Hepatocyte (in vitro differentiated cells): ENCODE measurements around the gene EIPR1. TPM values are rescaled to one million over a fixed set of nuclear protein-coding genes. Genes with fewer than 3 reads are reported as not detected.

ENCODE experiments used
- DNase-seq: peaks from one replicate; pipeline ENCODE4 v3.0.0-alpha.2; 2016; ENCODE audit warnings: low spot score
- H2AFZ ChIP-seq: fragments of 200-600 bp; sonication (generic); 2 replicates; pipeline ENCODE4 v1.6.0; 2016; ENCODE audit warnings: antibody characterized with exemption, mild to moderate bottlenecking
- H3K27ac ChIP-seq: fragments of 200-600 bp; sonication (generic); 2 replicates; pipeline ENCODE4 v1.5.1; 2016; ENCODE audit warnings: mild to moderate bottlenecking
- H3K27me3 ChIP-seq: fragments of 200-600 bp; sonication (generic); 2 replicates; pipeline ENCODE4 v1.6.1; 2016
- H3K36me3 ChIP-seq: fragments of 200-600 bp; sonication (generic); replicated peaks from 2 replicates; pipeline ENCODE4 v1.5.1; 2016; ENCODE audit warnings: low read depth; ENCODE audit not compliant: insufficient read depth
- H3K4me1 ChIP-seq: fragments of 200-600 bp; sonication (generic); 2 replicates; pipeline ENCODE4 v1.5.1; 2016; ENCODE audit warnings: mild to moderate bottlenecking, moderate library complexity; ENCODE audit not compliant: insufficient read depth
- H3K4me2 ChIP-seq: fragments of 200-600 bp; sonication (generic); 2 replicates; pipeline ENCODE4 v1.6.0; 2016
- H3K4me3 ChIP-seq: fragments of 200-600 bp; sonication (generic); 2 replicates; pipeline ENCODE4 v1.5.1; 2016; ENCODE audit warnings: mild to moderate bottlenecking
- H3K79me2 ChIP-seq: fragments of 200-600 bp; sonication (generic); 2 replicates; pipeline ENCODE4 v1.6.0; 2017; ENCODE audit warnings: mild to moderate bottlenecking
- H3K9me2 ChIP-seq: fragments of 200-600 bp; sonication (generic); replicated peaks from 2 replicates; pipeline ENCODE4 v1.6.0; 2017; ENCODE audit warnings: mild to moderate bottlenecking; ENCODE audit not compliant: insufficient read depth
- H3K9me3 ChIP-seq: fragments of 200-600 bp; sonication (generic); 2 replicates; pipeline ENCODE4 v1.5.1; 2016; ENCODE audit warnings: low read depth, mild to moderate bottlenecking
- H4K20me1 ChIP-seq: fragments of 200-600 bp; sonication (generic); 2 replicates; pipeline ENCODE4 v1.6.0; 2016; ENCODE audit warnings: mild to moderate bottlenecking; ENCODE audit not compliant: insufficient read depth, poor library complexity, severe bottlenecking
- EZH2 ChIP-seq: fragments of 200-600 bp; sonication (generic); IDR thresholded peaks from 2 replicates; pipeline ENCODE4 v1.6.1; 2016; ENCODE audit warnings: antibody characterized with exemption, mild to moderate bottlenecking, borderline replicate concordance
- EZH2phosphoT487 ChIP-seq: fragments of 200-600 bp; sonication (generic); IDR thresholded peaks from one replicate; pipeline ENCODE4 v1.6.1; 2018; ENCODE audit warnings: antibody characterized with exemption, mild to moderate bottlenecking, low read depth, moderate library complexity; ENCODE audit not compliant: unreplicated experiment, severe bottlenecking
- WGBS: methylation state at CpG from one replicate; pipeline ENCODE4 v1.1.6; 2016; ENCODE audit warnings: low lambda C conversion rate; ENCODE audit errors: missing lambda C conversion rate; 5-methylcytosine and 5-hydroxymethylcytosine counted together
- polyA plus RNA-seq: library from polyadenylated mRNA; unstranded; fragments of >200 nt; fragmentation: Nextera tagmentation; extraction: Ambion mirVana; gene quantifications from 2 replicates; pipeline ENCODE4 v1.2.1, GENCODE V29; 2016
- total RNA-seq: library from RNA; depleted of rRNA; stranded (reverse); fragments of >200 nt; gene quantifications from 2 replicates; pipeline ENCODE4 v1.2.3, GENCODE V29; 2014
- TF ChIP-seq, protein P1 (sequence below): fragments of 200-600 bp; sonication (generic); IDR thresholded peaks from 2 replicates; pipeline ENCODE4 v1.5.1; 2016; ENCODE audit warnings: antibody characterized with exemption, mild to moderate bottlenecking; ENCODE audit not compliant: poor library complexity

Gene EIPR1
- total and polyA plus RNA-seq, 2 experiments from 2014 or later, result 27.4 to 42.3 TPM

DNA sequence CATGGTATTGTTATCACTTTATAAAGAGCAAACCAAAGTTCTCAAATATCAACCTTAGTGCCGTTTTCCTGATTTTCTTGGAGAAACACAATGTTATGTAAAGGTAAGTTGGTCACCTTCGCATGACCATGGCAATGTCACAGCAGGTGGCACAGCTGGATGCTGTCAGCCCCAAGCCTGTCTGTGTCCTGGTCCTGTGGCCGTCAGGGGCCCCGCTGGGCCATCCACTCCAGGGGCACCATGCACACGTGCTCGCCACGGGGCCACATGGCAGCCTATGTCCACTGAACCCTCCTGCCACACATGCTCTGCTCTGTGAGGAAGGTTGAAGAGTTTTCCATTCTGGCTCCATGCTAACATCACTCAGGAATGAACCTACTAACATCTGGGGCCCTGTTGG, 85.9 kb downstream of the EIPR1 start:
- no peaks in the 10 kb centered on the region for H3K79me2 ChIP-seq
- H3K27me3 ChIP-seq, result no peaks in the 10 kb centered on the region
- no peak overlapping the region for H3K4me3 ChIP-seq
- no peak for DNase-seq
- H3K9me3 ChIP-seq, result no peaks in the 10 kb centered on the region
- TF ChIP-seq, protein P1, sequence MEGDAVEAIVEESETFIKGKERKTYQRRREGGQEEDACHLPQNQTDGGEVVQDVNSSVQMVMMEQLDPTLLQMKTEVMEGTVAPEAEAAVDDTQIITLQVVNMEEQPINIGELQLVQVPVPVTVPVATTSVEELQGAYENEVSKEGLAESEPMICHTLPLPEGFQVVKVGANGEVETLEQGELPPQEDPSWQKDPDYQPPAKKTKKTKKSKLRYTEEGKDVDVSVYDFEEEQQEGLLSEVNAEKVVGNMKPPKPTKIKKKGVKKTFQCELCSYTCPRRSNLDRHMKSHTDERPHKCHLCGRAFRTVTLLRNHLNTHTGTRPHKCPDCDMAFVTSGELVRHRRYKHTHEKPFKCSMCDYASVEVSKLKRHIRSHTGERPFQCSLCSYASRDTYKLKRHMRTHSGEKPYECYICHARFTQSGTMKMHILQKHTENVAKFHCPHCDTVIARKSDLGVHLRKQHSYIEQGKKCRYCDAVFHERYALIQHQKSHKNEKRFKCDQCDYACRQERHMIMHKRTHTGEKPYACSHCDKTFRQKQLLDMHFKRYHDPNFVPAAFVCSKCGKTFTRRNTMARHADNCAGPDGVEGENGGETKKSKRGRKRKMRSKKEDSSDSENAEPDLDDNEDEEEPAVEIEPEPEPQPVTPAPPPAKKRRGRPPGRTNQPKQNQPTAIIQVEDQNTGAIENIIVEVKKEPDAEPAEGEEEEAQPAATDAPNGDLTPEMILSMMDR, result no peak
- no peak for TF ChIP-seq EZH2phosphoT487
- no peak for TF ChIP-seq EZH2
- no peaks in the 10 kb centered on the region for H3K36me3 ChIP-seq
- H4K20me1 ChIP-seq, result no peaks in the 10 kb centered on the region
- H3K4me1 ChIP-seq, result no peaks in the 10 kb centered on the region
- no peak overlapping the region for H2AFZ ChIP-seq
- no peak overlapping the region for H3K27ac ChIP-seq
- 91% methylated on average over 7 of the region's 7 CpGs for WGBS
- H3K9me2 ChIP-seq, result no peaks in the 10 kb centered on the region
- H3K4me2 ChIP-seq, result no peak overlapping the region

DNA sequence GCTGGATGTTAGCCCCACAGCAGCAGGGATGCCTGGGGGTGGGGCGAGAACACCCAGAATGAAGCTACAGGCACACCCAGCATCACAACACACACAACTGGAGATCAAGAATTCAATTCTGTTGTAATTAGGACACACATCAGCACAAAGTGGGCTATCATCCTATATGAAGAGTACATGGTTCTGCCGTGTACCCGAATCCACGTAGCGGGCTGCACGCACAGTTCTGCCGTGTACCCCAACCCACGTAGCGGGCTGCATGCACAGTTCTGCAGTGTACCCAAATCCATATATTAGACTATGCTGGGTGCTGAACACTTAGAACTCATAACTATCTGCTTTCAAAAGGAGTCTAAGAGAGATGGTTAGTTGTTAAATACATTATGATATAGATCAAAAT, 86.5 kb downstream of the EIPR1 start:
- WGBS, result 98% methylated on average over 9 of the region's 9 CpGs
- Histone ChIP-seq H3K27me3 (no peaks in the 10 kb centered on the region), H3K27ac (no peak overlapping the region), H3K4me1 (no peaks in the 10 kb centered on the region), H3K4me2 (no peak overlapping the region), H3K9me2 (no peaks in the 10 kb centered on the region), H3K79me2 (no peaks in the 10 kb centered on the region), H4K20me1 (no peaks in the 10 kb centered on the region), H3K36me3 (no peaks in the 10 kb centered on the region), H2AFZ (no peak overlapping the region), H3K4me3 (no peak overlapping the region), H3K9me3 (no peaks in the 10 kb centered on the region)
- DNase-seq, result no peak
- TF ChIP-seq, protein P1, result no peak

DNA sequence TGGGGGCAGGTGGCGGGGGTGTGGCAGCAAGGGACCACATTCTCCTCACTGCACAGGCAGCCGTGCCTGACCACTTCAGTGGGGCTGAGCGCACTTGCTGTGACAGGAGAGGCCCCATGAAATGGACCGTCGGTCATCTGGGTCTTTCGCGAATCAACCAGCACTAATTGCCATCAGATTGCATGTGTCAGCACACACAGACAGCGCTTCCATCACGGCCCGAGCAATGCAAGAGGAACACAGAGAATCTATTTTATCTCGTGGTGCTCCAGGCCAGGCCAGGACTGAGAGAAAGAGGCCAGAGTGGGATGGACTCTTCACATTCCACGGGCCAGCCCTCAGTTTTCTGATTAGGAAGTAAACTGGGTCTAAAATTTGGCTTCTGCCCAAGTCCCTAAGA, 87.0 kb downstream of the EIPR1 start:
- no peaks in the 10 kb centered on the region for H3K9me3 ChIP-seq
- WGBS, result 91% methylated on average over 12 of the region's 12 CpGs
- TF ChIP-seq, protein P1, result no peak
- TF ChIP-seq EZH2, result no peak
- no peak for TF ChIP-seq EZH2phosphoT487
- no peaks in the 10 kb centered on the region for H3K9me2 ChIP-seq
- H2AFZ ChIP-seq, result no peak overlapping the region
- no peak overlapping the region for H3K4me2 ChIP-seq
- no peaks in the 10 kb centered on the region for H3K27me3 ChIP-seq
- DNase-seq, result no peak
- no peak overlapping the region for H3K4me3 ChIP-seq
- H3K27ac ChIP-seq, result no peak overlapping the region
- H3K4me1 ChIP-seq, result no peaks in the 10 kb centered on the region
- no peaks in the 10 kb centered on the region for H4K20me1 ChIP-seq
- H3K36me3 ChIP-seq, result no peaks in the 10 kb centered on the region
- H3K79me2 ChIP-seq, result no peaks in the 10 kb centered on the region

DNA sequence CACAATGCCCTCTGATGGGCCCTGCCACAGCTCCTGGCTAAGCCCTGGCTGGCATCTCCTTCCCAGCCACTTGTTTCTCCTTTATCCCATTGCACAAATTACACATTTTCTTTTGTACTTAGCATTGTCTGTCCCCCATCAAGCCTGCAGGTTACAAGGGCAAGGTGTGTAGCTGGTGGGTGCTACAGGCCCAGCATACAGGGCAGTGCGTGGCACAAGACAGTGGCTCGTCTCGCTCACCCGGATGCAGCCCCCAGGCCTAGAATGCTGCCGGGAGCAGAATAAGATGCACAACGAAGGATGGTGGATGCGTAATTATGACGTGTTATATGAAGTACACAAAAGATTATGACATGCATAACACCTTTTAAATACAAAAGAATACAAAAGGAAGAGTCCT, 87.6 kb downstream of the EIPR1 start:
- no peaks in the 10 kb centered on the region for H4K20me1 ChIP-seq
- H3K36me3 ChIP-seq, result no peaks in the 10 kb centered on the region
- no peak overlapping the region for H3K4me2 ChIP-seq
- no peak overlapping the region for H3K27ac ChIP-seq
- no peaks in the 10 kb centered on the region for H3K9me2 ChIP-seq
- DNase-seq, result no peak
- TF ChIP-seq EZH2, result no peak
- TF ChIP-seq, protein P1, result no peak
- no peak for TF ChIP-seq EZH2phosphoT487
- no peaks in the 10 kb centered on the region for H3K9me3 ChIP-seq
- no peaks in the 10 kb centered on the region for H3K79me2 ChIP-seq
- WGBS, result 98% methylated on average over 8 of the region's 8 CpGs
- no peaks in the 10 kb centered on the region for H3K27me3 ChIP-seq
- no peak overlapping the region for H2AFZ ChIP-seq
- H3K4me1 ChIP-seq, result no peaks in the 10 kb centered on the region
- H3K4me3 ChIP-seq, result no peak overlapping the region
